HG03378 (cell line): Measurements from ENCODE around the gene PBRM1.
"Not testable (repeated sequence)": the region's sequence is repeated elsewhere in the genome, so short reads cannot be mapped to it uniquely, and the experiment has no call there.

Source experiments
- ATAC-seq: cut with Tn5 transposase; IDR thresholded peaks from one replicate; pipeline ENCODE4 v1.9.1; 2021; ENCODE audit warnings: mild to moderate bottlenecking, moderate library complexity; ENCODE audit not compliant: unreplicated experiment

Gene PBRM1

GRCh38 chr3:52536369-52537164 is 149.1 kb downstream of the PBRM1 start, which contains the start of gene UQCC5:
Gene UQCC5 (plus strand): TSS chr3:52536605. CDS start chr3:52536756, 151 bp downstream.
- ATAC-seq: peak; percentile 83

GRCh38 chr3:52536112-52536368 is 149.7 kb downstream of the PBRM1 start:
- ATAC-seq: no peak

DNA sequence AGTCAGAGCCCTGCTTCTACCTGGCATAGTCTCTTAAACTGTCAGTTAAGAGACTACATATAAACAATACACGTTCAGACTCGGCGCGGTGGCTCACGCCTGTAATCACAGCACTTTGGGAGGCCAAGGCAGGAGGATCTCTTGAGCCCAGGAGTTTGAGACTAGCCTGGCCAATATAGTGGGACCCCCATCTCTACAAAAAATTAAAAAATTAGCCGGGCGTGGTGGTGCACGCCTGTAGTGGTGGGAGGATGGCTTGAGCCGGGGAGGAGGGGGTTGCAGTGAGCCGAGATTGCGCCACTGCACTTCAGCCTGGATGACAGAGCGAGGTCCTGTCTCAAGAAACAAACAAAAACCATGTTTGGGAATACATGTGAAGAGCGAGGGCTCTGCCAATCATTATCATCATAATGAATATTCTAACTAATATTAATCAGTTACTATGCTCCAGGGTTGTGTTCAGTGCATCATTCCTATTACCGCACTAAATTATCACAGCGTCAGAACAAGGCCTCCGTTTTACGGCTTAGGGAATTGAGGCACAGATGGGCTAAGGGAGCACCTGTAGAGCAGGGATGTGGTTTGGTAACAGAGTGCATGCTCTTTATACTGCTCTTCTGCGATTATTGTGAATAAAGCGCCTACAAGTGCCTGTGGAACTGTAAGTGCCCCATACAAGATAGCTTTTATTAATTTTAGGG is 150.2 kb downstream of the PBRM1 start:
- ATAC-seq: no peak

- no peak for ATAC-seq
Observed at GRCh38 chr3:52534281-52535183, 151.2 kb downstream of the PBRM1 start.

DNA sequence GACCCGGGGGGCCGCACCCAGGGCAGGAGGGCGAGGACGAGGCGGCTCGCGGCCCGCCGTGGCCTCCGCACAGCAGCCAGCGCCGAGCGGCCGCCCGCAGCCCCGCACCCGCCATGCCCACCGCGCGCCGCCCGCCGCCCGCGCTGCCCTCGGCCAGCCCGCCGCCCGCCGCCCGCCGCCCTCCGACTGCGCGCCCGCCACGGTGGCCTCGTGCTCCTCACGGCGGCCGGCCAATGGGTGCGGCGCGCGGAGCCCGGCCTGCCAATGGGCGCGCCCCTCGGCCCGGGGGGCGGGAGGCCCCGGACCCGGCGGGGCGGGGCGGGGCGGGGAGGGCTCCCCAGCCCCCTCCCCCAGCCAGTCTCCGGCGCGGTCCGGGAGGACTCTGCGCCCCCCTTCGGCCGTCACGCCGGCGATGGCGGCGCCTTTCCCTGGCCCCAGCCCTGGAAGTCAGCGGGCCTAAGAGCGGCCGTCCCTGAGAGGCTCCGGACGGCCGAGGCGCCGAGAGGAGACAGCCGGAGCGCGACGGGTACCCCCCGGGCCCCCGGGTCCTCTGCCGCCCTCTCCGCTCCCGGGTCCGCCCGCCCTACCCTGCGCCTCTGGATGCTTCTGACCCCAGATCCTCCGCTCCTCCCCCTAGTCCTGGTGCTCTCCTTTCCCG is 152.0 kb downstream of the PBRM1 start, which contains the start of gene NT5DC2:
Gene NT5DC2 (minus strand): TSS at position 235 of the 658 bp plus-strand sequence. CDS start 120 bp downstream, at position 115.
- no peak for ATAC-seq

DNA sequence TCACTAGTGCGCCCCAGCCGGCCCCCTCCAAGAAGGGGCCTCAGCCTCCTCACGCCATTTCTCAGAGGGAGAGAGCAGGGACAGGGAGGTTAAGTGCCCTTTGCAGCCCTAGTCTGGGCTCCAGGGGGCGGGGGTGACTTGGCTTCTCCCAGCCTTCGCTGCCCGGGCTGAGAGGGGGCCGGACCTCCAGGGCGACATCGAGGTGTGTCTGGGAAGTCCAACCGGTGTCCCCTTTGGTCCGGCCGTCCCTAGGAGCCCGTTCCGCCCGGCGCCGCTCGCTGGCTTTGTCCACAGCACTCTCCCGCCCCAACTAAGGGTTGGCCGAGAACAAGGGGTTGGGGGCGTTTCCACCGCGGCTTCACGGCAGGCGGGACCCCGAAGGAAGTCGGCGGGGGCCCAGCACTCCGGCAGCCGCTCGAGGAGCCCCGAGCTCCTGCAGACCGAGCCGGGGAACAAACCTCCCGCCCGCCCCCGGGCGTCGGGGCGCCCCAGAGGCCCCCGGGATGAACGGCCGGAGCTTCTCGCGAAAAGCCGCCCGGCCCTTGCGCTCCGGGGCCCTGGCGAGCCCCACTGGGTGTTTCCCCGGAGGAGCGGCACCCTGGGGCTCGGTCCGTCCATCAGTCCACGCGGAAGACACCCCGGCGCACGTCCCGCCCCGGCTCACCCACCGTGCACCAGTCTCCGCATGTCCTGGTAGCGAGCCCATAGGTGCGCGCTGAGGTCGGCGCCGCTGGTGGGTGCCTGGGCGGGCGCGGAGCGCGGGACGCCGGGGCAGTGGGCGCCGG is 152.7 kb downstream of the PBRM1 start:
- ATAC-seq: no peak

- no peak for ATAC-seq
Observed at GRCh38 chr3:52532517-52532837, 153.2 kb downstream of the PBRM1 start.

- no peak for ATAC-seq
Observed at GRCh38 chr3:52531860-52532516, 153.7 kb downstream of the PBRM1 start.

GRCh38 chr3:52530918-52531826 is 154.5 kb downstream of the PBRM1 start:
- ATAC-seq: no peak

- ATAC-seq: no peak
Observed at GRCh38 chr3:52529376-52530333, 156.1 kb downstream of the PBRM1 start.

DNA sequence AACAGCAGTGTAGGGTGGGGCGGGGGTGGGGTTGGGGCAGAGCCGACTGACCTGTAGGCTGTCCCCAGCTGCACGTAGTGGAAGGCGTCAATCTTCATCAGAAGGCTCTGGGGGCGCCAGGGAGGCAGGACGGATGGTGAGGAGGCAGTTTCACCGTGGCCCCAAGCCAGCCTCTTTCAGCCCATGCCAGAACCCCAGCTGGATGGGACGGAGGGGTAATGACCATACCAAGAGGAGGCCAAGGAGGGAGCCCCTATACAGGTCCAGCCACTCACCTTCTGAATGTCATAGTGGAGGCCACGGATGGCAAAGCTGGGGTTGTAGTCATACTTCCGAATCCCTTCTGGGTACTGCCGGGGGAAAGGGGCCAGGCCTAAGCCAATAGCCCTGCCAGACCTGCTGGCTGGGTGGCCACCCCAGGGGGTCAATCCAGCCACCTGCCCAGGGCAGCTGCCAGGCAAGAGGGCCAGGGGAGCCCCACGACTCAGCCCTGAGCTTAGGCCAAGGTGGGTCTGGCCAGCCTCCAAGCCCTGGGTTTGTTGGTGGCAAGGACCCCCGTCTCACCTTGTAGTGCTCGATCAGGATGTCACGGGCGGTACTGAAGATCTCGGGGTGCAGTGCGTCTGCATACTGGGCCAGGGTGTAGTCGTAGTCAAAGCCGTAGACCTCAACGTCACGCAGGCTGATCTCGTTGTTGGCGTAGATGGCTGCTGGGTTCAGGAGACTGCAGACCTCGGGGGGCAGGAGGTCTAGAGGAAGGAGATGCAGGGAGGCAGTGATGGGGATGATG is 156.9 kb downstream of the PBRM1 start:
- no peak for ATAC-seq

- ATAC-seq: no peak
Observed at GRCh38 chr3:52527732-52528585, 157.8 kb downstream of the PBRM1 start.

GRCh38 chr3:52527039-52527731 is 158.5 kb downstream of the PBRM1 start:
- ATAC-seq: no peak

- ATAC-seq: not testable (repeated sequence)
Observed at GRCh38 chr3:52526671-52527038, 159.1 kb downstream of the PBRM1 start.
